Measurements from ENCODE around the gene RBFOX2.

The RBFOX2 gene

GRCh38 chr22:35896111-35896705 lies 132.4 kb downstream of the RBFOX2 start:
- no peak for DNase-seq (ENCODE audit: low spot score)

- no peak for DNase-seq (ENCODE audit: low spot score)
These were observed 133.5 kb downstream of the RBFOX2 start for GRCh38 chr22:35894937-35895708.

GRCh38 chr22:35894464-35894878 lies 134.2 kb downstream of the RBFOX2 start:
- DNase-seq (ENCODE audit: low spot score) = no peak

- no peak for DNase-seq (ENCODE audit: low spot score)
These were observed 134.9 kb downstream of the RBFOX2 start for GRCh38 chr22:35893698-35894097.

- DNase-seq (ENCODE audit: low spot score) = no peak
These were observed 136.4 kb downstream of the RBFOX2 start for GRCh38 chr22:35892192-35892591.

- no peak for DNase-seq (ENCODE audit: low spot score)
These were observed 137.2 kb downstream of the RBFOX2 start for GRCh38 chr22:35891442-35891841.

GRCh38 chr22:35889071-35889470 lies 139.6 kb downstream of the RBFOX2 start:
- DNase-seq (ENCODE audit: low spot score) = no peak

GRCh38 chr22:35888181-35888870 lies 140.3 kb downstream of the RBFOX2 start:
- no peak for DNase-seq (ENCODE audit: low spot score)

GRCh38 chr22:35887296-35887875 lies 141.2 kb downstream of the RBFOX2 start:
- no peak for DNase-seq (ENCODE audit: low spot score)

GRCh38 chr22:35886309-35886708 lies 142.3 kb downstream of the RBFOX2 start:
- no peak for DNase-seq (ENCODE audit: low spot score)

- no peak for DNase-seq (ENCODE audit: low spot score)
These were observed 144.1 kb downstream of the RBFOX2 start for GRCh38 chr22:35884529-35884928.

GRCh38 chr22:35883031-35883620 lies 145.5 kb downstream of the RBFOX2 start:
- no peak for DNase-seq (ENCODE audit: low spot score)

GRCh38 chr22:35882211-35883030 lies 146.2 kb downstream of the RBFOX2 start:
- no peak for DNase-seq (ENCODE audit: low spot score)

- no peak for DNase-seq (ENCODE audit: low spot score)
These were observed 149.3 kb downstream of the RBFOX2 start for GRCh38 chr22:35879351-35879750.

- DNase-seq (ENCODE audit: low spot score) = no peak
These were observed 155.2 kb downstream of the RBFOX2 start for GRCh38 chr22:35873426-35873825.

- DNase-seq (ENCODE audit: low spot score) = no peak
These were observed 156.2 kb downstream of the RBFOX2 start for GRCh38 chr22:35872451-35872850.

- no peak for DNase-seq (ENCODE audit: low spot score)
These were observed 157.9 kb downstream of the RBFOX2 start for GRCh38 chr22:35870517-35871293.

GRCh38 chr22:35868938-35869337 lies 159.7 kb downstream of the RBFOX2 start:
- DNase-seq (ENCODE audit: low spot score) = no peak

GRCh38 chr22:35866651-35867050 lies 162.0 kb downstream of the RBFOX2 start:
- DNase-seq (ENCODE audit: low spot score) = no peak

- no peak for DNase-seq (ENCODE audit: low spot score)
These were observed 164.0 kb downstream of the RBFOX2 start for GRCh38 chr22:35864545-35865165.
